Measurements from ENCODE around the gene CPA2.

CPA2 gene

GRCh38 chr7:130273081-130273932 is 6.6 kb downstream of the CPA2 start:
- no peak for DNase-seq (ENCODE audit: extremely low read depth, insufficient read length)
- no peaks in the 10 kb centered on the region for H3K27me3 ChIP-seq (replicated peaks; ENCODE audit: control insufficient read depth, insufficient read depth, low read length)

GRCh38 chr7:130273933-130274255 is 7.2 kb downstream of the CPA2 start:
- no peak overlapping the region for H3K4me3 ChIP-seq (replicated peaks; ENCODE audit: low read depth, low read length)
- no peak for TF ChIP-seq CTCF (IDR thresholded peaks at IDR 0.05; ENCODE audit: insufficient read depth, low read length, poor library complexity, severe bottlenecking)
- no peak for DNase-seq (ENCODE audit: extremely low read depth, insufficient read length)

More at GRCh38 chr7:130273081-130273932, 6.6 kb downstream of the CPA2 start:
- H3K4me3 ChIP-seq (replicated peaks; ENCODE audit: low read depth, low read length), result no peak overlapping the region
- no peaks in the 10 kb centered on the region for H3K36me3 ChIP-seq (ENCODE audit: control insufficient read depth, insufficient read depth, low read length)
- no peak for TF ChIP-seq CTCF (IDR thresholded peaks at IDR 0.05; ENCODE audit: insufficient read depth, low read length, poor library complexity, severe bottlenecking)

GRCh38 chr7:130274296-130274695 is 7.6 kb downstream of the CPA2 start:
- H3K36me3 ChIP-seq (ENCODE audit: control insufficient read depth, insufficient read depth, low read length), result no peaks in the 10 kb centered on the region
- no peak for TF ChIP-seq CTCF (IDR thresholded peaks at IDR 0.05; ENCODE audit: insufficient read depth, low read length, poor library complexity, severe bottlenecking)
- H3K4me3 ChIP-seq (replicated peaks; ENCODE audit: low read depth, low read length), result no peak overlapping the region
- H3K27me3 ChIP-seq (replicated peaks; ENCODE audit: control insufficient read depth, insufficient read depth, low read length), result no peaks in the 10 kb centered on the region
- DNase-seq (ENCODE audit: extremely low read depth, insufficient read length), result no peak

More at GRCh38 chr7:130273933-130274255, 7.2 kb downstream of the CPA2 start:
- no peaks in the 10 kb centered on the region for H3K27me3 ChIP-seq (replicated peaks; ENCODE audit: control insufficient read depth, insufficient read depth, low read length)
- no peaks in the 10 kb centered on the region for H3K36me3 ChIP-seq (ENCODE audit: control insufficient read depth, insufficient read depth, low read length)

GRCh38 chr7:130274983-130275591 is 8.4 kb downstream of the CPA2 start:
- Histone ChIP-seq H3K4me3 (replicated peaks; ENCODE audit: low read depth, low read length) (no peak overlapping the region), H3K36me3 (ENCODE audit: control insufficient read depth, insufficient read depth, low read length) (no peaks in the 10 kb centered on the region), H3K27me3 (replicated peaks; ENCODE audit: control insufficient read depth, insufficient read depth, low read length) (no peaks in the 10 kb centered on the region)
- no peak for DNase-seq (ENCODE audit: extremely low read depth, insufficient read length)
- no peak for TF ChIP-seq CTCF (IDR thresholded peaks at IDR 0.05; ENCODE audit: insufficient read depth, low read length, poor library complexity, severe bottlenecking)

- H3K4me3 ChIP-seq (replicated peaks; ENCODE audit: low read depth, low read length), result no peak overlapping the region
- DNase-seq (ENCODE audit: extremely low read depth, insufficient read length), result no peak
- TF ChIP-seq CTCF (IDR thresholded peaks at IDR 0.05; ENCODE audit: insufficient read depth, low read length, poor library complexity, severe bottlenecking), result no peak
- no peaks in the 10 kb centered on the region for H3K36me3 ChIP-seq (ENCODE audit: control insufficient read depth, insufficient read depth, low read length)
- H3K27me3 ChIP-seq (replicated peaks; ENCODE audit: control insufficient read depth, insufficient read depth, low read length), result no peaks in the 10 kb centered on the region
Measured at GRCh38 chr7:130275826-130276297, 9.2 kb downstream of the CPA2 start.
